Activated T-helper 2 cell treated with anti-CD3 and anti-CD28 coated beads, Interferon-gamma antibody, Interleukin-2, Interleukin-4, amounts not matched to agents 10 μg/mL and 5 μg/mL and 100 μg/mL, durations not matched to agents 14 hours and 24 hours and 36 hours (primary cell): ENCODE results near the gene ZNF124. TPM values are rescaled to one million over a fixed set of nuclear protein-coding genes. Genes with fewer than 3 reads are reported as not detected.

Source experiments
- DNase-seq: peaks from one replicate; pipeline ENCODE4 v3.0.0; 2021; ENCODE audit warnings: low spot score
- H3K27ac Mint-ChIP-seq: one replicate; pipeline ENCODE4 v1.8.0; 2021; ENCODE audit warnings: mixed read lengths
- H3K27me3 Mint-ChIP-seq: one replicate; pipeline ENCODE4 v1.8.0; 2021; ENCODE audit warnings: low read depth, mixed read lengths
- H3K36me3 Mint-ChIP-seq: one replicate; pipeline ENCODE4 v1.8.0; 2021; ENCODE audit warnings: low read depth, mixed read lengths
- H3K4me1 Mint-ChIP-seq: one replicate; pipeline ENCODE4 v1.8.0; 2021; ENCODE audit warnings: low read depth, mixed read lengths
- H3K4me3 Mint-ChIP-seq: one replicate; pipeline ENCODE4 v1.8.0; 2021; ENCODE audit warnings: low read depth, mild to moderate bottlenecking, moderate library complexity, mixed read lengths
- H3K9me3 Mint-ChIP-seq: one replicate; pipeline ENCODE4 v1.8.0; 2021; ENCODE audit warnings: mixed read lengths
- intact Hi-C: fragments of 100-400 bp; cut with micrococcal nuclease; formaldehyde crosslinking; loops from one replicate; pipeline ENCODE4 v1.15.1; 2023
- total RNA-seq: library from RNA; stranded (reverse); gene quantifications from 2 replicates; pipeline ENCODE4 v1.2.3, GENCODE V29; 2022

Gene ZNF124
- total RNA-seq, 1 donor from 2014 or later: 14.0 TPM

GRCh38 chr1:247118946-247119446, 52.8 kb downstream of the ZNF124 start:
- Mint-ChIP-seq H3K27ac (no peak overlapping the region), H3K4me3 (no peak overlapping the region), H3K36me3 (no peaks in the 10 kb centered on the region), H3K27me3 (peaks cover under 1% of the 10 kb centered on the region), H3K4me1 (no peaks in the 10 kb centered on the region), H3K9me3 (no peaks in the 10 kb centered on the region)
- intact Hi-C loops: no loop called here
- DNase-seq: no peak

- peaks cover 4% of the 10 kb centered on the region for H3K4me1 Mint-ChIP-seq
- peaks cover 20% of the 10 kb centered on the region for H3K27me3 Mint-ChIP-seq
- DNase-seq: no peak
- no peak overlapping the region for H3K27ac Mint-ChIP-seq
- no peaks in the 10 kb centered on the region for H3K9me3 Mint-ChIP-seq
- H3K36me3 Mint-ChIP-seq: peaks cover 3% of the 10 kb centered on the region
- H3K4me3 Mint-ChIP-seq: no peak overlapping the region
- intact Hi-C loops: no loop called here
Measured at GRCh38 chr1:247115545-247115944, 56.3 kb downstream of the ZNF124 start.

GRCh38 chr1:247115141-247115510, 56.7 kb downstream of the ZNF124 start:
- H3K9me3 Mint-ChIP-seq: no peaks in the 10 kb centered on the region
- no peak for DNase-seq
- H3K36me3 Mint-ChIP-seq: peaks cover 3% of the 10 kb centered on the region
- H3K27ac Mint-ChIP-seq: no peak overlapping the region
- H3K4me3 Mint-ChIP-seq: no peak overlapping the region
- H3K4me1 Mint-ChIP-seq: peaks cover 5% of the 10 kb centered on the region
- H3K27me3 Mint-ChIP-seq: peaks cover 20% of the 10 kb centered on the region
- intact Hi-C loops: no loop called here

DNA sequence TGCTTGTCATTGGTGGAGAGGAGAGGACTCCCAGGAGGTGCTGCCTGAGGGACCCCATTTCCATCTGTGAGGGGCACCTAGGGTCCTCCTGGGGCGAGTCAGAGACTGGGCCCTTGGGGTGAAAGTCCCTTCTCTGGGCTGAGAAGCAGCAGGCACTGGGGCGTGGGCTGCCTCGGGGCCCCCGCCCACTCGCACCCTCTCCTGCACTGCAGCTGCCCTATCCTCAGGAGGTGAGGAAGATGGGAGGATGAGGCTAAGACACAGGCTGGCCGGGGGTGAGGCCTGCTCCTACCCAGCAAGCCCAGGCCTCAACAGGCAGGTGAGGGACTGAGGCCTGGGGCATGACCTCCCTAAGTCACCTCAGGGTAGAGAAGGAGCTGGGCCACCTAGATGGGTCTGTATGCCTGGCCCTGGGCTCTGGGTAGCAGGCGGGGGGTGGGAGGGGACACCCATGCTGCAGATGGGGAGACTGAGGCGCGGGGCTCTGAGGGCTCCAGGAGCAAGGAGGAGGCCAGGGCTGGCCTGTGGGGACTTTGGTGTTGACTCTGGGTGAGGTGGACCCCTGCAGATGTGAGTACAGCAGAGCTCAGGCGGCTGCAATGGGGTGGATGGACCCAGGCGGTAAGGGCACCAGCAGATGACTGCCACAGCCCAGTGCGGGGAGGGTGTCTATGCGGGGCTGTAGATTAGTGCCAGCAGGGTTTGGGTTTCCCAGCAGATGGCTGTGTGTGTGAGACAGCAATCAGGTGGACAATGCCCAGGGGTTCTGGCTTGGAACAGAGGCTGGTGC, 57.3 kb downstream of the ZNF124 start:
- Mint-ChIP-seq H3K27ac (no peak overlapping the region), H3K9me3 (peaks cover 4% of the 10 kb centered on the region)

DNA sequence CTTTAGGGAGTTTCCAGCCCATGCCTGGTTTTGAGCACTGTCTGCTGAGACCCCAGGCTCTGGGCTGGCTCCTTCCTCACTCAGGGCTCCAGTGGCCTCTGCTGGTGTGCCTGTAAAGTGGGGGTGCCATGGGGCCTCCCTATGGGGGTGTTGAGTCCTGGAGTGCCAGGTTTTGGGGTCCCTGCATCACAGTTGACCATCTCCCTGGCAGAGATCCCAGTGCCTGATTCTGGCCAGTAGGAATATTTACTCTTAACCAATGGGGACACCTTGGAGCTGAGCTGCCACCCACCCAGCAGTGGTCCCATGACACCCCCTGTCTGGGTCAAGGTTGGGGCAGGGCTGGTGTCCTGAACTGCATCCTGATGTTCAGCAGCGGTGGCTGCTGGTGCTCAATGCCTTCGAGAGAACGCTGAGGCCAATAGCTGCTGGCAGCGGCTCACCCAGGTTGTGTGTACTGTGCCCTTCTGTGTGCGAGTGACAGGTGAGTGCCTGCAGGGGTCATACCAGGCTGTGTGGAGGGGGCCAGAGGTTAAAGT, 58.0 kb downstream of the ZNF124 start:
- H3K4me1 Mint-ChIP-seq: peaks cover 5% of the 10 kb centered on the region
- H3K27me3 Mint-ChIP-seq: peaks cover 30% of the 10 kb centered on the region
- no peak overlapping the region for H3K4me3 Mint-ChIP-seq
- peaks cover 3% of the 10 kb centered on the region for H3K36me3 Mint-ChIP-seq
- no peak overlapping the region for H3K27ac Mint-ChIP-seq
- peaks cover 10% of the 10 kb centered on the region for H3K9me3 Mint-ChIP-seq
- DNase-seq: no peak
- intact Hi-C loops: no loop called here

More for the DNA sequence above, 57.3 kb downstream of the ZNF124 start:
- no peak overlapping the region for H3K4me3 Mint-ChIP-seq
- peaks cover 5% of the 10 kb centered on the region for H3K4me1 Mint-ChIP-seq
- DNase-seq: no peak
- H3K27me3 Mint-ChIP-seq: peaks cover 24% of the 10 kb centered on the region
- H3K36me3 Mint-ChIP-seq: peaks cover 3% of the 10 kb centered on the region
- intact Hi-C loops: no loop called here

GRCh38 chr1:247113094-247113497, 58.7 kb downstream of the ZNF124 start:
- no peak overlapping the region for H3K4me3 Mint-ChIP-seq
- peaks cover 3% of the 10 kb centered on the region for H3K36me3 Mint-ChIP-seq
- no peak for DNase-seq
- intact Hi-C loops: no loop called here
- H3K27ac Mint-ChIP-seq: no peak overlapping the region
- H3K4me1 Mint-ChIP-seq: peaks cover 5% of the 10 kb centered on the region
- peaks cover 37% of the 10 kb centered on the region for H3K27me3 Mint-ChIP-seq
- H3K9me3 Mint-ChIP-seq: peaks cover 15% of the 10 kb centered on the region

- DNase-seq: no peak
- Mint-ChIP-seq H3K4me3 (peak overlapping the region; percentile 33), H3K4me1 (peaks cover 5% of the 10 kb centered on the region), H3K36me3 (peaks cover 6% of the 10 kb centered on the region), H3K9me3 (peaks cover 22% of the 10 kb centered on the region), H3K27me3 (peaks cover 43% of the 10 kb centered on the region), H3K27ac (no peak overlapping the region)
- intact Hi-C loops: no loop called here
Measured at GRCh38 chr1:247112479-247112781, 59.4 kb downstream of the ZNF124 start.

DNA sequence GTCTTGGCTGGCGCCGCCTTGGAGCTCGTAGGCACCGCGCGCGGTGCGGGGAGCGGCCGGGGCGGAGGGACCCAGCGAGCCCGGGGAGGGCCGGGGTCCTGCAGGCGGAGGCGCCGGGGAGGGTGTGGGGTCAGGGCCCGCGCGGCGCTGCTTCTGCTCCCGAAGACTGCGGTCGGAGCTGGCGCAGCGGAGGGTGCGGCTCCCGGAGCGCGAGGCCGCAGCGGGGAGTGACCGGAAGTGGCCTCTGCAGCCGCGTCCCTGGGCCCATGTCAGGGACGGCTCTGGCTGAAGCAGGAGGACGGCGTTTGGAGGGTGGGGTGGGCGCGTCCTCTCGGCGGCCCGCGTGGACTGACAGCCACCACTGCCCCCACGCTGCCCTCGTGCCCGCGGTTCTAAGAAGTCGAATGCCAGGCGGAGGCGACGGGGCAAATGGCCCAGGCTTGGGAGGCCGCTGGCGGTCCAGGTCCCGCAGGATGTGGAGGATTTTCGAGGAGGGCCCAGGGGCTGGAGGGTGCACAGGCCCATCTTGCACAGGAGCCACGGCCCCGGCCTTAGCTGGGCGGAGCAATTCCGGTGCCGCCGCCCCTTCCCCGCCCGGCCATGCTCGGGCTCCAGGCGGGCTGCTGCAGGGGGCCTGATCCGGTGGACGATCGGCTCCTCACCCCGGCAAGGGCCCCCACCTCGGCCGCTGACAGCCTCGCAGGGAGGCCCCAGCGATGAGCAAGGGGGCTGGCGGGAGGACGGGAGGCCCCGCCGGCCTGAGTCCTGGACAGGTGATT, 59.9 kb downstream of the ZNF124 start:
- no peak overlapping the region for H3K4me3 Mint-ChIP-seq
- peaks cover 5% of the 10 kb centered on the region for H3K4me1 Mint-ChIP-seq
- H3K27me3 Mint-ChIP-seq: peaks cover 48% of the 10 kb centered on the region
- H3K27ac Mint-ChIP-seq: no peak overlapping the region
- intact Hi-C loops: no loop called here
- DNase-seq: no peak
- H3K36me3 Mint-ChIP-seq: peaks cover 6% of the 10 kb centered on the region
- peaks cover 26% of the 10 kb centered on the region for H3K9me3 Mint-ChIP-seq

DNA sequence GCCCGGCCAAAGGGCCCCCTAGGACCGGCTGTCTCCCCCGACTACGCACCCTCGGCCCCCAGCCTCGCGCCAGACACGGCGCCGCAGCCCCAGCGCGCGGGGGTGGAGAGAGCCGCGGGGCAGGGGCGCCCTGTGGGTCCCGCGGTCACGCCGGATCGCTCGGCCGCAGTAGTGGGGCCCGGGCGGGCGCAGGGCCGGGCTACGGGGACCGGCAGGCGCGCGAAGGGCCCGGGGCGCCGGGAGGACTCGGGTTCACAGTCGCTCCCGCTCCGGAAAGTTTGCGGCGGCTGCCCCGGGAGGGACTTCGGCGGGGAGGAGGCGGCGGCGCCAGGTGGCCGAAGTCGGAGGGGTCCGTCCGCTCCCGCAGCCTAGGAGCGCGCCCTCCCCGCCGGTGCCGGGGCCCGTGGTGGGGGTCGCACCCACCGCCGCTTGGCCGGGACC, 60.5 kb downstream of the ZNF124 start:
- Mint-ChIP-seq H3K4me3 (peak overlapping the region; percentile 85), H3K27me3 (peaks cover 49% of the 10 kb centered on the region), H3K9me3 (peaks cover 26% of the 10 kb centered on the region), H3K36me3 (peaks cover 6% of the 10 kb centered on the region), H3K4me1 (peaks cover 5% of the 10 kb centered on the region), H3K27ac (no peak overlapping the region)
- no peak for DNase-seq
- intact Hi-C loops: no loop called here

- DNase-seq: no peak
- H3K27me3 Mint-ChIP-seq: peaks cover 52% of the 10 kb centered on the region
- peaks cover 31% of the 10 kb centered on the region for H3K9me3 Mint-ChIP-seq
- H3K27ac Mint-ChIP-seq: no peak overlapping the region
- H3K4me1 Mint-ChIP-seq: peaks cover 5% of the 10 kb centered on the region
- H3K4me3 Mint-ChIP-seq: peak overlapping the region; percentile 85
- intact Hi-C loops: no loop called here
- peaks cover 6% of the 10 kb centered on the region for H3K36me3 Mint-ChIP-seq
Measured at GRCh38 chr1:247110627-247111258, 61.1 kb downstream of the ZNF124 start.

- peaks cover 24% of the 10 kb centered on the region for H3K36me3 Mint-ChIP-seq
- no peak overlapping the region for H3K4me3 Mint-ChIP-seq
- intact Hi-C loops: loop anchor here (10.0 kb wide), 1 partner anchor 227 kb away; the partner anchor contains the start of gene ZNF496
- peaks cover 7% of the 10 kb centered on the region for H3K4me1 Mint-ChIP-seq
- H3K27ac Mint-ChIP-seq: no peak overlapping the region
- no peak for DNase-seq
- peaks cover 46% of the 10 kb centered on the region for H3K9me3 Mint-ChIP-seq
- H3K27me3 Mint-ChIP-seq: peaks cover 44% of the 10 kb centered on the region
Measured at GRCh38 chr1:247107694-247108093, 64.1 kb downstream of the ZNF124 start.

GRCh38 chr1:247105966-247106365, 65.9 kb downstream of the ZNF124 start:
- Mint-ChIP-seq H3K4me3 (no peak overlapping the region), H3K9me3 (peaks cover 60% of the 10 kb centered on the region), H3K36me3 (peaks cover 40% of the 10 kb centered on the region), H3K4me1 (peaks cover 10% of the 10 kb centered on the region), H3K27me3 (peaks cover 41% of the 10 kb centered on the region), H3K27ac (no peak overlapping the region)
- intact Hi-C loops: loop anchor here (2.0 to 10.0 kb wide), 2 partner anchors 105 to 229 kb away; partner anchors contain the start of gene ZNF496
- DNase-seq: no peak
